DND-41 (cell line): Measurements from ENCODE around the gene PAFAH1B2.

ENCODE experiments used
- CTCF ChIP-seq: IDR thresholded peaks from 2 replicates; pipeline ENCODE4 v1.5.1; 2012; ENCODE audit warnings: borderline replicate concordance, low read length, moderate library complexity, mild to moderate bottlenecking; ENCODE audit not compliant: poor library complexity, severe bottlenecking; ENCODE audit errors: extremely low read depth
- EZH2 ChIP-seq: IDR thresholded peaks from 3 replicates; pipeline ENCODE4 v1.6.1; 2012; ENCODE audit warnings: borderline replicate concordance, low read depth, mild to moderate bottlenecking, moderate library complexity, low read length, inconsistent platforms; ENCODE audit not compliant: severe bottlenecking

GRCh38 chr11:117152066-117152465, 8.0 kb downstream of the PAFAH1B2 start:
- TF ChIP-seq CTCF (no peak), EZH2 (no peak)
